Loucy (cell line): ENCODE results near the gene COL5A3.

Experiments
- EZH2phosphoT487 ChIP-seq: fragments of 200-600 bp; IDR thresholded peaks from 2 replicates; pipeline ENCODE4 v1.6.1; 2018; ENCODE audit warnings: antibody characterized with exemption, mild to moderate bottlenecking, moderate library complexity, borderline replicate concordance
- TF ChIP-seq, protein P1 (sequence below): fragments of 200-600 bp; sonication (generic); conservative IDR thresholded peaks from 2 replicates; pipeline ENCODE4 v1.5.1; 2014; ENCODE audit warnings: mild to moderate bottlenecking, antibody characterized with exemption, low read length

DNA sequence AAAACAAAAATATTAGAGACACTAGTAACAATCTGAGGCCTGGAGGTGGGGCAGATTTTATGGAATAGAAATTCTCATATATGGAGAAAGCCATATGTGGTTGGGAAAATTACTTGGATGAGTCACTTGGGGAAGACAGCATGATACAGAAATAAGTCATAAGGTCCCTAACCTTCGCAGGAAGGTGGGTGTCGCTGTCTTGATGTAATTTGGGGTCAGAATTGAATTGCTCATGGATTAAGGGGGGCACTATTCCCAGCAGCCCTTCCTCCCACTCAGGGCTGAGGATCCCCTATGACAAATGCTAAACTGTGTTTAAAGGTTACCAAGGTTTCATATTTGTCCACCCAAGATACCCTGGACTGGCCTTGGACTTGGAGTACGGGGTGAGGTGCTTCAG lies 8.0 kb upstream of the COL5A3 start:
- TF ChIP-seq, protein P1, sequence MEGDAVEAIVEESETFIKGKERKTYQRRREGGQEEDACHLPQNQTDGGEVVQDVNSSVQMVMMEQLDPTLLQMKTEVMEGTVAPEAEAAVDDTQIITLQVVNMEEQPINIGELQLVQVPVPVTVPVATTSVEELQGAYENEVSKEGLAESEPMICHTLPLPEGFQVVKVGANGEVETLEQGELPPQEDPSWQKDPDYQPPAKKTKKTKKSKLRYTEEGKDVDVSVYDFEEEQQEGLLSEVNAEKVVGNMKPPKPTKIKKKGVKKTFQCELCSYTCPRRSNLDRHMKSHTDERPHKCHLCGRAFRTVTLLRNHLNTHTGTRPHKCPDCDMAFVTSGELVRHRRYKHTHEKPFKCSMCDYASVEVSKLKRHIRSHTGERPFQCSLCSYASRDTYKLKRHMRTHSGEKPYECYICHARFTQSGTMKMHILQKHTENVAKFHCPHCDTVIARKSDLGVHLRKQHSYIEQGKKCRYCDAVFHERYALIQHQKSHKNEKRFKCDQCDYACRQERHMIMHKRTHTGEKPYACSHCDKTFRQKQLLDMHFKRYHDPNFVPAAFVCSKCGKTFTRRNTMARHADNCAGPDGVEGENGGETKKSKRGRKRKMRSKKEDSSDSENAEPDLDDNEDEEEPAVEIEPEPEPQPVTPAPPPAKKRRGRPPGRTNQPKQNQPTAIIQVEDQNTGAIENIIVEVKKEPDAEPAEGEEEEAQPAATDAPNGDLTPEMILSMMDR: no peak
- TF ChIP-seq EZH2phosphoT487: no peak
